Neural cell (in vitro differentiated cells): Measurements from ENCODE around the gene C13orf46.

Source experiments
- EP300 ChIP-seq: fragments of 450-650 bp; conservative IDR thresholded peaks from 2 replicates; pipeline ENCODE4 v1.6.1; 2014; ENCODE audit warnings: antibody characterized with exemption, mild to moderate bottlenecking, moderate library complexity; ENCODE audit not compliant: poor library complexity, severe bottlenecking
- SMC3 ChIP-seq: fragments of 450-650 bp; conservative IDR thresholded peaks from 2 replicates; pipeline ENCODE4 v1.6.1; 2014; ENCODE audit warnings: antibody characterized with exemption, mild to moderate bottlenecking, moderate library complexity; ENCODE audit not compliant: poor library complexity
- TAF1 ChIP-seq: IDR thresholded peaks from 2 replicates; pipeline ENCODE4 v1.6.1; 2012; ENCODE audit warnings: low read depth
- TF ChIP-seq, protein P1 (sequence below): fragments of 450-650 bp; IDR thresholded peaks from 2 replicates; pipeline ENCODE4 v1.5.1; 2014; ENCODE audit warnings: antibody characterized with exemption, mild to moderate bottlenecking, moderate library complexity; ENCODE audit not compliant: poor library complexity, severe bottlenecking

DNA sequence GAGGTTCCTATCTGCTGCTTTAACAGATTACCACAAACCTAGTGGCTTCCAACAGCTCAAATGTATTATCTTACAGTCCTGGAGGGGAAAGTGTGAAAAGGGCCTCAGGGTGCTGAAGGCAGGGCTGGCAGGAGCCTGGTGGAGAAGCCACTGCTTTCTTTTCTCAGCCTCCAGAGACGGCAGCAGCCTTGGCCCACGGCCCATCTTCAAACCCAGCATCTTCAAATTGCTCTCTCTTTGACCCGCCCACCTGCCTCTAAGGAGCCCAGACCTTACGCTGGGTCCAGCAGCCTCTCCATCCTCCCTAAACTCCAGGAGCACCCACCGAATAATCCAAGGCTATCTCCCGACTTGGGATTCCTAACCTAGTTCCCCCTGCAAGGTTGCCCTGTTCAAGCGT, 35.6 kb downstream of the C13orf46 start:
- TF ChIP-seq EP300: no peak
- TF ChIP-seq, protein P1, sequence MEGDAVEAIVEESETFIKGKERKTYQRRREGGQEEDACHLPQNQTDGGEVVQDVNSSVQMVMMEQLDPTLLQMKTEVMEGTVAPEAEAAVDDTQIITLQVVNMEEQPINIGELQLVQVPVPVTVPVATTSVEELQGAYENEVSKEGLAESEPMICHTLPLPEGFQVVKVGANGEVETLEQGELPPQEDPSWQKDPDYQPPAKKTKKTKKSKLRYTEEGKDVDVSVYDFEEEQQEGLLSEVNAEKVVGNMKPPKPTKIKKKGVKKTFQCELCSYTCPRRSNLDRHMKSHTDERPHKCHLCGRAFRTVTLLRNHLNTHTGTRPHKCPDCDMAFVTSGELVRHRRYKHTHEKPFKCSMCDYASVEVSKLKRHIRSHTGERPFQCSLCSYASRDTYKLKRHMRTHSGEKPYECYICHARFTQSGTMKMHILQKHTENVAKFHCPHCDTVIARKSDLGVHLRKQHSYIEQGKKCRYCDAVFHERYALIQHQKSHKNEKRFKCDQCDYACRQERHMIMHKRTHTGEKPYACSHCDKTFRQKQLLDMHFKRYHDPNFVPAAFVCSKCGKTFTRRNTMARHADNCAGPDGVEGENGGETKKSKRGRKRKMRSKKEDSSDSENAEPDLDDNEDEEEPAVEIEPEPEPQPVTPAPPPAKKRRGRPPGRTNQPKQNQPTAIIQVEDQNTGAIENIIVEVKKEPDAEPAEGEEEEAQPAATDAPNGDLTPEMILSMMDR: no peak
- TF ChIP-seq TAF1: no peak
- TF ChIP-seq SMC3: no peak
